Effector CD4-positive, alpha-beta T cell (primary cell): Measurements from ENCODE around the gene GPR17.

Experiments used
- DNase-seq: peaks from one replicate; pipeline ENCODE4 v3.0.0-alpha.2; 2020

GPR17 gene

GRCh38 chr2:127641846-127642507, 4.0 kb upstream of the GPR17 start:
- peak; percentile 41 for DNase-seq

- no peak for DNase-seq
Observed at GRCh38 chr2:127642706-127643438, 3.1 kb upstream of the GPR17 start.

GRCh38 chr2:127643439-127644065, 2.4 kb upstream of the GPR17 start:
- DNase-seq, result no peak

DNA sequence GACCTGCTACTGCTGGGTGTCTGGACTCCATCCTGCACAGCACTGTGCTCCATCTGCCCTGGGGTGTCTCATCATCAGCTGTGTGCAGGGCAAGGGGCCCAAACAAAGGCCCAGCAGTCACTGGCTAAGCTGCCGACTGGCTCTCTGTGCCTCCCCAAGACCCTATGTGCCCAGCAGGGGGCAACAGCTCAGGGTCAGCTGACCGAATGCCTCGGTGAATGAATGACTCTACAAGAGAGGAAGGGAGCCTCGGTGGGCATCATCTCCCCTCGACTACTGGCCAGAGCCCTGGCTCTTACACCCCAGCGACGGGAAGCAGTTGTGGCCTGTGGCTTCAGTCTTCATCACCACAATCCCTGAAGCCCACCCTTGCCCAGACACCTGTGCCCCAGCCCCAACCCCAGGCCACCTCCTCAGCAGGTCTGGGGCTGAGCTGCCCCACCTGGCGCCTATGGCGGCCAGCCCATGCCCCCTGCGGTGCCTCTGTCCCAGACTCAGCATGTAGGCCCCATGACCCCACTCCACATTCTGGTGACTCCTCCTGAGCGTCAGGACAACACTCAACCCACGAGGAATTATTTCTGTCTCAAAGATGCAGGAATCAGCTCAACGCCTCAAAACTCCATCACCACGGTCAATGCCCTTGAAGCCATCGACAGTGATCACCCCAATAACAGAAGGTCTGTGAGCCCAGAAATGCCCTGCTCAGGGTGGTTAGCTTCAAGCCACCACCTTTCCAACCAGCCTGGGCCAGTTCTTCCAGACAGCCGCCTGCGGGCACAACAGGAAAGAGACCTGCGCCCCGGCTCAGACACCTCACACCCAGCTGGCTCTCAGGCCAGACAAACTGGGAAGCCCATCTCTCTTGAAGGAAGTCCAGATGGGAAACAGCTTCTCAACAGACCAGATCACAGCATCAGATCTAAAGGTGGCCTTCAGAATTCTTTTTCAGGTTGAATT, 1.6 kb upstream of the GPR17 start:
- no peak for DNase-seq

DNA sequence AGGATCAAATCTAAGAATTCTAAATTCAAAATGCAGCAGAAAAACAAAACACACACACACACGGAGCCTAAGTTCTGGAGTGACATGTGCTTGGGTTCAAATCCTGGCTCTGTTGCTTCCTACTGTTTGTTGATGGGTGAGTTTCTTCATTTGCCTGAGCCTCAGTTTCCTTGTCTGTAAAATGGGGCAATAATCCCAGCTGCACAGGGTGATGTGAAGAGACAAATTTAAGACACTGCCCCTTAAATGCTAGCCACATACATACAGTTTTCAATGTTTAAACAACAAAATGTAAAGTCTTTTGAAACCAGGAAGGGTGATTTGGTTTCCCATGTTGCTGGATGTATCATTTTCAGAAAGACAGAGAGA, 943 bp upstream of the GPR17 start:
- DNase-seq, result no peak

GRCh38 chr2:127646487-127647241, 711 bp downstream of the GPR17 start:
- DNase-seq, result no peak

DNA sequence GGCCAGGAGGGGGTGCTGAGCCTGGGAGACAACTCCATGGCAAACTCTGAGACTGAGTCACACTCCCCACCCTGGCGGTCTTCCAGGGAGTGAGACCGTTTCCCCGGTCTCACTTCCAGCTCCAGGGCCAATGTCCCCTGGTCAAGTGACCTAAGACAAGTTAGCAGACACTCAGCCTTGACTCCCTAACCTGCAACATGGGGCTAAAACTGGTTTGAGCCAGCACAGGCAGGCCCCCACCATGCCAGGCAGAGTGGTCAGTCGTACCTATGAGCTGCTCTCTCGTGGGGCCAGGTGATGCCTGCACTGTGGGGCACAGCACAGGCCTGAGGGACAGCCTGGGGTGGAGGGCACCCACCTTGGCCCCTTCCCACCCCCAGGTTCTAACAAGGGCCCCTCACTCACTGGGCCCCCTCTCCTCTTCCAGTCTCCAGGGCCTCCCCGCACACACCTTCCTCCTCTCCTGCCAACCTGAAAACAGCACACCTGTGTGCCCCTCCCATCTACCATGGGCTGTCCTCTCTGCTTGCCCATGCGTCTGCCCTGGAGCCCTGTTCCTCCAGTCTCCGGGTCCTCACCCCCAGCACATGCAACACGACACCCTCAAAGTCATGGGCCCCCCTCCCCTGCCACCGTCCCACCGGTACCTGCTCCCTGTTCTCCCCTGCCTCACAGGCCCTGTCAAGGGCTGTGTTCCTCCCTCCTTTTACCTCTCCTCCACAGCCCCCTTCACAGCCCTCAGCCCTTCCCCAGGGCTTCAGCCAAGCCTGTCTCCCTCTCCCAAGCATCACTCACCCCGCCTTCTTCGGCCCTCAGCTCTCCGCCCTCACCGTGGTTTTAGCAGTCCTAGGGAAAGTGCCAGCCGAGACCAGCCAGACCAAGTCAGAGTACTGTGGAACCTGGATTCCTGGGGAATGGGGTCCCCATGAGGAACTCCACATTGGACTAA, 1.6 kb downstream of the GPR17 start:
- DNase-seq, result no peak

DNA sequence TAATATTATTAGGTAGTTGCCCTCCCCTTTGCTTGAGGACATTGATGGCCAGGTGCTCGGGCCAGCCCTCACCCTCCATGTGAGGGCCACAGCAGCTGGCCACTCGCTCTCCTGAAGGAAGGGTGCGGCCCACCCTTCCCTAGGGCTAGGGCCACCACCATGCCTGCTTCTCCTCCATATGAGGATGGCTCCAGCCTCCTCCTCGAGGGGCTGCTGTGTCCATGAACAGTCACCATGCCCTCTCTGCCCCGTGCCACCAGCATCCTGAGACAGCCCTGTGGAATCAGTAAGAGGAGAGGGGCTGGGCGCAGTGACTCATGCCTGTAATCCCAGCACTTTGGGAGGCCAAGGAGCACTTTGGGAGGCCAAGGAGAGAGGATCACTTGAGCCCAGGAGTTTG, 2.4 kb downstream of the GPR17 start:
- no peak for DNase-seq

- DNase-seq, result no peak
Observed at GRCh38 chr2:127649100-127649611, 3.2 kb downstream of the GPR17 start.

- DNase-seq, result peak; percentile 85
Observed at GRCh38 chr2:127649684-127650040, 3.7 kb downstream of the GPR17 start.

- no peak for DNase-seq
Observed at GRCh38 chr2:127650041-127650784, 4.3 kb downstream of the GPR17 start.

- DNase-seq, result no peak
Observed at GRCh38 chr2:127650785-127651380, 4.9 kb downstream of the GPR17 start.

GRCh38 chr2:127651381-127651809, 5.4 kb downstream of the GPR17 start:
- DNase-seq, result no peak

DNA sequence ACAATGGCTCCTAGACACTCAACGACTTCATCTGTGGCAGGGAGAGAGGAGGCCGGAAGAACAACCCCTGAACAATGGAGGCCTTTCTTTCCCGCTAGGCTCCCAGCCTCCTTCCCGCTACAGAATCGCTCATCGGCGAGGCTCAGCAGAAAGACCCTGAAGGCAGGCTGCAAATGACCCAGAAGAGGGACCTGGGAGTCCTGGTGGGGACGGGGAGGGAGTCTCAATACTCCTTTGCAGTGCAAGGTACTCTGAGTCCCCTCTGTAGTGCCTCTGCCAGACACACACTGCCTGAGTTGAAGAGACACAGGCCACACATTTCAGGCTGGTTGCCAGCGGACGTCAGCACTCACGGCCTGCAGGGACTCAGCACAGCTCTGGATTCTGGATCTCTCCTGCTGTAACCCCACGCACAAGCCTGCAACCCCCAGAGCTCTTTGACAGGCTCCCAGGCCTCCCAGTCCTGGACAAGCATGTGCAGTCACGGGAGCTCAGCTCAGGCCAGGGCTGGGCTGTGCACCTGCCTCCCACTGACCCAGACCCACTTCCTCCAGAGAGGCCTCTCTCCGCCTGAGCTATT, 6.1 kb downstream of the GPR17 start:
- no peak for DNase-seq

GRCh38 chr2:127652786-127653357, 6.9 kb downstream of the GPR17 start:
- DNase-seq, result no peak

- DNase-seq, result no peak
Observed at GRCh38 chr2:127653421-127654083, 7.6 kb downstream of the GPR17 start.

GRCh38 chr2:127654084-127654837, 8.3 kb downstream of the GPR17 start:
- DNase-seq, result no peak

DNA sequence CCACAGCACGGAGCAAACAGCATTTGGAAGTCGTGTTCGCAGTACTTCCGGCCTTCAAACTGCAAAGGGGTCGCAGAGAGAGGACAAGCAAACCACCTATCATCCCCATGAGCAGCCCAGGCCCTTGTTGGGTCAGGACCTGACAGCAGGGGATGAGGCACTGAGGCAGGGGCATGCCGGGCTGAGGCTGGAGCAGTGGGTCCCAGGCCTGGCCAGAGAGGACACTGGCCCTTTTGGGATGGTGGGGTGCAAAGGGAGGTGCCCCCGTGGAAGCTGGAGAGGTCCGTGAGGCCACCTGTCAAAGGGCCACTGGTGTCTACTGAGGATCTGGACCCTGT, 8.9 kb downstream of the GPR17 start:
- no peak for DNase-seq
